Measurements from ENCODE around the gene IP6K2. TPM values are rescaled to one million over a fixed set of nuclear protein-coding genes. Genes with fewer than 3 reads are reported as not detected.

Gene IP6K2
- total RNA-seq, 1 donor from 2014 or later: 209 TPM

GRCh38 chr3:48695393-48695753 lies 21.6 kb downstream of the IP6K2 start:
- Mint-ChIP-seq H3K27ac (peak overlapping the region; percentile 94), H3K4me1 (peaks cover 25% of the 10 kb centered on the region), H3K36me3 (peaks cover 33% of the 10 kb centered on the region), H3K9me3 (no peaks in the 10 kb centered on the region), H3K27me3 (ENCODE audit: low read depth) (no peaks in the 10 kb centered on the region), H3K4me3 (peak overlapping the region; percentile 12)
- DNase-seq (ENCODE audit: low spot score in 2 of 2, unreplicated experiment in 2 of 2): no peak
- no peak for TF ChIP-seq CTCF (IDR thresholded peaks at IDR 0.05; ENCODE audit: unreplicated experiment)

GRCh38 chr3:48694610-48695392 lies 22.2 kb downstream of the IP6K2 start:
- no peak for TF ChIP-seq CTCF (IDR thresholded peaks at IDR 0.05; ENCODE audit: unreplicated experiment)
- no peaks in the 10 kb centered on the region for H3K27me3 Mint-ChIP-seq (ENCODE audit: low read depth)
- no peaks in the 10 kb centered on the region for H3K9me3 Mint-ChIP-seq
- H3K36me3 Mint-ChIP-seq: peaks cover 37% of the 10 kb centered on the region
- no peak for DNase-seq (ENCODE audit: low spot score in 2 of 2, unreplicated experiment in 2 of 2)
- peak overlapping the region; percentile 12 for H3K4me3 Mint-ChIP-seq
- H3K4me1 Mint-ChIP-seq: peaks cover 25% of the 10 kb centered on the region
- peak overlapping the region; percentile 94 for H3K27ac Mint-ChIP-seq

- Mint-ChIP-seq H3K27me3 (ENCODE audit: low read depth) (no peaks in the 10 kb centered on the region), H3K27ac (peak overlapping the region; percentile 77), H3K36me3 (peaks cover 33% of the 10 kb centered on the region), H3K4me3 (no peak overlapping the region), H3K9me3 (no peaks in the 10 kb centered on the region), H3K4me1 (peaks cover 25% of the 10 kb centered on the region)
- no peak for DNase-seq (ENCODE audit: low spot score in 2 of 2, unreplicated experiment in 2 of 2)
- TF ChIP-seq CTCF (IDR thresholded peaks at IDR 0.05; ENCODE audit: unreplicated experiment): no peak
These were observed 23.2 kb downstream of the IP6K2 start for GRCh38 chr3:48693826-48694225.

GRCh38 chr3:48692551-48692950 lies 24.5 kb downstream of the IP6K2 start:
- TF ChIP-seq CTCF (IDR thresholded peaks at IDR 0.05; ENCODE audit: unreplicated experiment): no peak
- no peaks in the 10 kb centered on the region for H3K27me3 Mint-ChIP-seq (ENCODE audit: low read depth)
- H3K36me3 Mint-ChIP-seq: peaks cover 36% of the 10 kb centered on the region

GRCh38 chr3:48690846-48691458 lies 26.1 kb downstream of the IP6K2 start:
- Mint-ChIP-seq H3K27me3 (ENCODE audit: low read depth) (no peaks in the 10 kb centered on the region), H3K36me3 (peaks cover 34% of the 10 kb centered on the region), H3K27ac (peak overlapping the region; percentile 31), H3K9me3 (no peaks in the 10 kb centered on the region), H3K4me1 (peaks cover 23% of the 10 kb centered on the region), H3K4me3 (no peak overlapping the region)
- DNase-seq (ENCODE audit: low spot score in 2 of 2, unreplicated experiment in 2 of 2): no peak
- no peak for TF ChIP-seq CTCF (IDR thresholded peaks at IDR 0.05; ENCODE audit: unreplicated experiment)

More at GRCh38 chr3:48692551-48692950, 24.5 kb downstream of the IP6K2 start:
- no peak for DNase-seq (ENCODE audit: low spot score in 2 of 2, unreplicated experiment in 2 of 2)
- peaks cover 25% of the 10 kb centered on the region for H3K4me1 Mint-ChIP-seq
- H3K4me3 Mint-ChIP-seq: no peak overlapping the region
- no peak overlapping the region for H3K27ac Mint-ChIP-seq
- H3K9me3 Mint-ChIP-seq: no peaks in the 10 kb centered on the region
